HG03135 (cell line): Measurements from ENCODE around the gene DSE.

Experiments used
- ATAC-seq: cut with Tn5 transposase; IDR thresholded peaks from one replicate; pipeline ENCODE4 v1.9.1; 2021; ENCODE audit warnings: mild to moderate bottlenecking, moderate library complexity; ENCODE audit not compliant: unreplicated experiment

DSE gene

DNA sequence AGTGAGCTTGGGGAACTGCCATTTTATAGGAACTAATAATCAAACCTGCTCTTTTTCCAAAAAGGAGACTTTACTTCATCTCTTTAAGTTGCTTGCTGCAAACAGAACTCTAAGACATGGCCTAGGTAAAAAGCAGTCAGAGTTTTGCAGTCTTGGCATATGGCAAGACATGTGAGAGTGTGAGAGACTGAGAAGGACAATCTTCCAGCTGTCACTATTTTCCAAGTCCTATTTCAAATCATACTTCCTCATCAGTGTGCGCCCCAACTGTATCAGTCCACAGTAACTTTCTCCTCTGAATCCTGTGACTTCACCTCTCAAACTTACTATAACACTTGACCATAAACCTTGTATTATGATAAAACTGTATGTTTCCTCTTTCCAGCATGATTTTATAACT lies 100.8 kb downstream of the DSE start:
- no peak for ATAC-seq

DNA sequence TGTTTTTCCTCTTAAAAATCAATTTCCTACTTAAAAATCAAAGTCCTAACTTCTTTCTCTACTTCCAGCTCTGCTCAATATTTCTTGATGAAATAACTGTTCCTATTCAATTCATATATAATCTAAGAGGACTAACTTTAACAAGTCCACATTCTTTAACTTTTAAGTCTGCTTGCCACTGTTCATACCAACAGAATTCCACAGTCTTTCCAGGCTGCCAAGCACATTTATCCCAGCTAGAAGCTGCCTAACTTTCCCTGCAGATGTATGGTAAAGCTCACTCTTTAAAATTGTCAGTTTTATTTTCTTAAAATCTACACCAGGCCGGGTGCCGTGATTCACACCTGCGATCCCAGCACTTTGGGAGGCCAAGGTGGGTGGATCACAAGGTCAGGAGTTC lies 102.0 kb downstream of the DSE start:
- ATAC-seq = no peak

DNA sequence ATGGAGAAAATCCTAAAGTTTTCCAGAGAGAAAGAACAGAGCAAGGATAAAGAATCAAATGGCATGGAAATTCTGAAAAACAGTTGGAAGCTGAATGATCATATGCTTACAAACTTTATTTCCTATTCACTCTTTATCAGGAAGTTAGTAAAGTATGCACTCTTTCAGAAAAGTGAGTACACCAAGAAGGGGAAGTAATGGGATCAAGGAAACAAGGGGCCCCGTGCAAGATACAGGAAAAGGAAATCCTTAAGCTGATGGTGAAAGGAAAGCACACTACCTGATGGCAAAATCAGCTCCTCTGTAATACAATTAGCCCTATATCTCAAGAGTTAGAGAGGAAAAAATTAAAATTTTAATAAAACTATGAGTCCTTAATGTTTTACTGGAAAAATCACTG lies 104.4 kb downstream of the DSE start:
- ATAC-seq = no peak

DNA sequence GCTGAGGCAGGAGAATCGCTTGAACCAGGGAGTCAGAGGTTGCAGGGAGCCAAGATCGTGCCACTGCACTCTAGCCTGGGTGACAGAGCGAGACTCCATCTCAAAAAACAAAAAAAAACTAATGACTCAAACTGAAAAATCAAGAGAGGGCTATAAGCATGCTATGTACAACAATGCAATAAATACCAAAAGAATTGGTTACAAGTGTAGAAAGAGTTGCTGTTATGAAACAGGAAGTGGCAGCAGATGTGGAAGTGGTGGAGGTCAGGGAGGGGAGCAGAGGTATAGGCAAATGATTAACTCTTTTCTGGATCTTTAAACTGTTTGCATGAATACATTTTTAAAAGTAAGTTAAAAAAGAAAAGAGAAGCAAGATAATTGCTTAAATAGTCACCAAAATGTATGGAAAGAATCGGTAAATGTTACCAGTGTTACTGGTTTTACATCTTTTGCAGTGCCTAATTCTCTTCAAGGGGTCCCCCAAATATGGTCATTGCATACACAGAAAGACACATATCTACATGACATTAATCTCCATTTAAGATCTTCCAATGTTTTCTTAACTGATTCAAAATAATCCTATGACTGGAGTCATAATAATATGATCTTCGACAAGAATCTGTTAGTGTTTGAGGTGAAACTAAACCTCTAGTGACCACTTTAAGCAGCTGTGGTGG lies 105.4 kb downstream of the DSE start:
- peak; percentile 100 for ATAC-seq

DNA sequence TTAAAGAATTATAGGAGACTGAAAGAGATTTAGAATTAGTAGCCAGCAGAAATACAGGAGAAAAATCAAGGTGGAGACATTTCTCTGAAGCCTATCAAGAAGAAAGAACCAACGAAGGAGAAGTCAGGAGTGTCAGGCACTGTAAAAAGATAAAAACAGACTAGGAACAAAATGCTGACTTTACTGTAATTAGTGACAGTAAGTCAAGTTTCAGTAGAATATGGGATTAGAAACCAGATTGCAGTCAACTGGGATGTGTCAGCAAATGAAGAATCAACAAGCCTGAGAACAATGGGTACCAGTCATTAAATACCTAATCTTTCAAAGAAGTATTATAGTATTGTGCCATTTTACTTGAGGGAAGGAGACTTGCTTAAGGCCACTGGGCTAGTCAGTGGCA lies 112.0 kb downstream of the DSE start:
- ATAC-seq = no peak

DNA sequence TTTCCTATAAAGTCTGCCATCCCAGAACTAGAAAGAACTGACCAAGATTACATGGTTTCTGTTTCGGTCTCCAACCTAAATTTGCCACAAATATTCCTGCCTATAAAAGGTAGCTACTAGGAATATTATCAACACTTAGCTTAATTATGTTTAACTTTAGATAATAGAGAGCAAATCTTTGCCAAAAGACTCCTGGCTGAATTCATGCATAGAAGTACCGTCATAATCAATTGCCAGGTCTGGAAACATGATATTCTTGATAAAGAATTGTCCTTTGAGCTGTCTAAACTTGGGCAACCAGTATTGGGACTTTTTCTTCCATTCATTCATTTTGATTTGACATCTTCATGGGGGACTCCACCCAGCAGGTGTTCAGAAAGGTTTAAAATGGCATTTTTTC lies 112.9 kb downstream of the DSE start:
- no peak for ATAC-seq

DNA sequence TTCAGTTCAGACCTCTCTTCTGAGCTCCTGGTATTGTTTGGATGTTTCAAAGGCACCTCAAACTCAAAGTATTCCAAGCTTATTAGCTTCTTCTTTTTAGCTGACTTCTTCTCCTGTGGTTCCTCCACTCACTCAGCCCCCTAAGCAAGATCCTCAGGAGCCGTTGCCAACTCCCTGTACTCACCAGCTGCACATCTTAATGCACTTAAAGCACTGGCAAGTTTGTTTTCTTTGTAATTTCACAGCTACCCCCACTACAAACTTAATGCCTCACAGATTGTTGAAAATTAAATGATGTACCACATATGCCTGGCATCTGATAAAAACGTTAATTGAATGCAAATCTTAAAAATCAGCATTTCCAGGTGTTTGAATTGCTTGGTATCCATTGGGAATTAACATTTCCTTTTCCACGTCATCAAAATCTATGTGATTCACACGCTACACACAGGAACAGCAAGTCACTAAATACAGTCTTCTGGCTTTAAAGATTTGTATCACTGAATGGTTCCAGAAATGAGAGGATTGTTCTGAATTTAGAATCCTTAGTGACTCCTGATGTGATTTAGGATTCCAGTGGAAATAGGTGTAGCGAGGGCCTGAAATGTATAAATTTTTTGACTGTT lies 114.9 kb downstream of the DSE start:
- ATAC-seq = no peak

DNA sequence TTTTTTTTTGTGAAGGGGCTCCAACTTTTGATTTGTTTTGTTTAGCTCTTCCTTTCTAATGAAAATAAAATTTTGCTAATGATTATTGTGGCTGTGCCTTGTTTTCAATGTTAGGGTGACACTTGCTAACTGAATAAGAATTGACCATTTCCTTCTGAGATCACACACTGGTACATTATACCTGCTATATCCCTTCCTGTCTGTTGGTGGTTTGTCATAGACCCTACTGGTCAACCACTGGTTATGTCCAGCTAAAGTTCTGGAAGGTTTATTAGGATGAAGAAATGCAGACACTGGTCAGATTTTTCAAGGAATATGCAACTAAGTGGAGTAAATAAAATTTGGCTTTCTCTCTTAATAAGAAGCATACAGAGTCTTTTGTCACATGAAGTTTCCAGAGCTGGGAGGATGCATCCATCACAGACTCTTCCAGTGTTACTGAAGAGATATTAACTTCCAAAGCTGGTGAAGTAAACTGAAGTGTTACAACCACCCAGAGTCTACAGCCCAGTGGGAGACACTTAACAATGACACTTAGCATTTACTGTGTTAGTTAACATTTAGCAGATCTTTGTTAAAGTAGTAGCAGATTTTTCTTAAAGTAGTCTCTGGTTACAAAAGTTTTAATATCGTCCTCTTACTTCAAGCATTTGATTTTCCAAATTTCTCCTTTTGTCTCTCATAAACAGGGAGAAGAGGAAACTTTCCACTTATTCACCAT lies 121.0 kb downstream of the DSE start:
- no peak for ATAC-seq

DNA sequence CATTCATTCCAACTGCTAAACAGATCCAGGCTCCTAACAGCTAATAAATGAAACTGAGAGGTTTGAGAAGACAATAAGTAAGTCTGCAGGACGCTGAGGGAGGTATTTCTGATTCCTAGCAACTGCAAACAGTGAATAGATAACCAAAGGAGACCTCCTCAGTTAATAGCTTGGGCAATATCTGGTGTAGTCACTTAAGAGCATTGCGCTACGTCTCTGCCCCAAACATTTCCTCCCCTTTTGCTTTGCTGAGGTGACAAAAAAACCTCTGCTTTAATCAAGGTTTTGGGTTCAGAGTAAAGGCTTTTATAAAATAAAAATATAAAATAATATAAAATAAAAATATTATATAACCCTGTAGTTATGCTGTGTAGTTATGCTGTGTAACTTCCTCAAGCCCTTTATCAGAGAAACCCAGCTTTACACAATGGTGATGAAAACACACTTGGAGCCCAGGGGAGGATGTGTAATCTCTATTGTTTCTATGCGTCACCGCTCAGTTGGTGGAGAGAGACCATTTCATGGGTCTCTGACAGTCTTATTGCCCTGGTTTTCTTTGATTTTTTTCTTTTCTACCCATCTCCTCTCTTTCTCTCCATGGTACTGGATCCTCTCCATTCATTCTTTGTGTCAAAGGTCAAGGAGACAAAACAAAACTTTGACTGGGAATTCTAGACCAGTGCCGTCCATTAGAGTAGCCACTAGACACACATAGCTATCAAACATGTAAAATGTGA lies 121.8 kb downstream of the DSE start:
- ATAC-seq = no peak
